Transverse colon (tissue), 3 donors: ENCODE measurements around the gene GSAP.

ENCODE experiments used
- CTCF ChIP-seq, 5 experiments: fragments of 200-600 bp in 3 of 5; fragments of 450-650 bp in 2 of 5; sonication (generic) in 3 of 5; IDR thresholded peaks; 1 replicate in 2 of 5; 2 replicates in 3 of 5; pipeline ENCODE4 v1.5.1; 2016 to 2017; ENCODE audit warnings: antibody characterized with exemption in 5 of 5, inconsistent platforms in 3 of 5, mild to moderate bottlenecking in 2 of 5, moderate library complexity in 1 of 5
- POLR2A ChIP-seq: fragments of 450-650 bp; IDR thresholded peaks from one replicate; pipeline ENCODE4 v1.6.1; 2016; ENCODE audit warnings: antibody characterized with exemption, mild to moderate bottlenecking, moderate library complexity

GRCh38 chr7:77315182-77315591 is 101.0 kb downstream of the GSAP start:
- TF ChIP-seq CTCF (IDR thresholded peaks at IDR 0.05) (no peak), POLR2A (no peak)
